ENCODE data around the gene FBN1. TPM values are rescaled to one million over a fixed set of nuclear protein-coding genes. Genes with fewer than 3 reads are reported as not detected.

Gene FBN1
- total and polyA plus RNA-seq, 12 donors: 5.6 to 84.6 (median 54.5) TPM

DNA sequence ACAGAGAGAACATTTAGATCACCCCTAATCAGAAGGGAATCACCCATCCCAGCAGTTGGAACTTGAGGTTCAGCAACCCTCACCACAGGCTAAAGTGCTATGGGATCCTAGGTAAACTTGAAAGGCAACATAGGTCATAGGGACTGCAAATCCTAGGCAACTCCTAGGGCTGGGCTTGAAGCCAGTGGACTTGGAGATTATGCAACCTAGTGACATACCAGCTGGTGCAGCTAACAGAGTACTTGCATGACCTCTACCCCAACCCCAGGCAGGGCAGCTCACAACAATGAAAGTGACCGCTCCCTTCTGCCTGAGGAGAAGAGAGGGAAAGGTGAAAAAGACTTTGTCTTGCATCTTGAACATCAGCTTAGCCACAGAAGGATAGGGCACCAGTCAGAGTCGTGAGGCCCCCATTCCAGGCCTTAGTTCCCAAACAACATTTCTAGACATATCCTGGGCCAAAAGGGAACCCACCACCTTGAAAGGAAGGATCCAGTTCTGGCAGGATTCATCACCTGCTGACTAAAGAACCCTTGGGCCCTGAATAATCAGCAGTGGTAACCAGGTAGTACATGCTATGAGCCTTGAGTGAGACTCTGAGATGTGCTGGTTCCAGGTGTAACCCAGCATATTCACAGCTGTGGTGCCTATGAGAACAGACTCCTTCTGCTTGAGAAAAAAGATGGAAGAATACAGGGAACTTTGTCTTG is 37.6 kb upstream of the FBN1 start:
- H3K27ac ChIP-seq: no peak overlapping the region

DNA sequence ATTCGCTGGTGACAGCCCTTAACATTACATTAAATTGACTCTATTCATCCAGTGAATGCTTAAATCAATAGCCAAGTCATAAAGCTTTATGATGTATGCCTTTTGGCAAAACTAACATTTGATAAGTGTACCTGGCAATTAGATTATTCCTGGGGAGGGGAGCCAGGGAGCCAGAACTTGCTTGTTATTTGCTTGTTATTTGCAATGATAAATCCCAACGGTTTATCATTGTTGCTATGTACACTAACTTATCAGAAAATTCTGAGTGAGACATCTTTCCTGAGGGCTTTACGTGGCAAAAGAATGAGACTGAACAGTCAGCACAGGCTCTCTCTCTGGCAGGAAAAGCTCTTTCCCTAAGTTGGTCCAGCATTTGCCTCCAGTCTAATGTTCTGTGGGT is 35.8 kb upstream of the FBN1 start:
- TF ChIP-seq, protein P1, sequence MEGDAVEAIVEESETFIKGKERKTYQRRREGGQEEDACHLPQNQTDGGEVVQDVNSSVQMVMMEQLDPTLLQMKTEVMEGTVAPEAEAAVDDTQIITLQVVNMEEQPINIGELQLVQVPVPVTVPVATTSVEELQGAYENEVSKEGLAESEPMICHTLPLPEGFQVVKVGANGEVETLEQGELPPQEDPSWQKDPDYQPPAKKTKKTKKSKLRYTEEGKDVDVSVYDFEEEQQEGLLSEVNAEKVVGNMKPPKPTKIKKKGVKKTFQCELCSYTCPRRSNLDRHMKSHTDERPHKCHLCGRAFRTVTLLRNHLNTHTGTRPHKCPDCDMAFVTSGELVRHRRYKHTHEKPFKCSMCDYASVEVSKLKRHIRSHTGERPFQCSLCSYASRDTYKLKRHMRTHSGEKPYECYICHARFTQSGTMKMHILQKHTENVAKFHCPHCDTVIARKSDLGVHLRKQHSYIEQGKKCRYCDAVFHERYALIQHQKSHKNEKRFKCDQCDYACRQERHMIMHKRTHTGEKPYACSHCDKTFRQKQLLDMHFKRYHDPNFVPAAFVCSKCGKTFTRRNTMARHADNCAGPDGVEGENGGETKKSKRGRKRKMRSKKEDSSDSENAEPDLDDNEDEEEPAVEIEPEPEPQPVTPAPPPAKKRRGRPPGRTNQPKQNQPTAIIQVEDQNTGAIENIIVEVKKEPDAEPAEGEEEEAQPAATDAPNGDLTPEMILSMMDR (IDR thresholded peaks at IDR 0.05): no peak
- TF ChIP-seq POLR2A (IDR thresholded peaks at IDR 0.05): no peak
- Histone ChIP-seq H3K9me3 (replicated peaks in 1 of 3) (no peaks in the 10 kb centered on the region), H3K4me3 (no peak overlapping the region), H3K27ac (no peak overlapping the region), H3K27me3 (no peaks in the 10 kb centered on the region), H3K4me1 (replicated peaks in 1 of 2) (peaks cover 0 to 7% of the 10 kb centered on the region in 2 donors), H3K36me3 (replicated peaks in 1 of 2) (no peaks in the 10 kb centered on the region)
- DNase-seq: no peak
- 61 to 84% (median 80%) methylated on average over 3 of the region's 3 CpGs for WGBS, 4 donors
- intact Hi-C loops (cut with DNase I): no loop called here

More for the DNA sequence above, 37.6 kb upstream of the FBN1 start:
- Histone ChIP-seq H3K9me3 (replicated peaks in 1 of 3) (no peaks in the 10 kb centered on the region), H3K4me3 (no peak overlapping the region), H3K36me3 (replicated peaks in 1 of 2) (no peaks in the 10 kb centered on the region), H3K4me1 (replicated peaks in 1 of 2) (peaks cover 0 to 7% of the 10 kb centered on the region in 2 donors), H3K27me3 (no peaks in the 10 kb centered on the region)
- WGBS, 4 donors: 81 to 92% (median 87%) methylated on average over 2 of the region's 2 CpGs
- DNase-seq: peak; percentile 40 to 87 (median 80)
- TF ChIP-seq POLR2A (IDR thresholded peaks at IDR 0.05): no peak
- TF ChIP-seq, protein P1 (IDR thresholded peaks at IDR 0.05): no peak
- intact Hi-C loops (cut with DNase I): no loop called here

GRCh38 chr15:48680841-48681240 is 35.3 kb upstream of the FBN1 start:
- Histone ChIP-seq H3K4me1 (replicated peaks in 1 of 2) (peaks cover 0 to 7% of the 10 kb centered on the region in 2 donors), H3K4me3 (no peak overlapping the region), H3K27ac (no peak overlapping the region), H3K27me3 (no peaks in the 10 kb centered on the region), H3K36me3 (replicated peaks in 1 of 2) (no peaks in the 10 kb centered on the region), H3K9me3 (replicated peaks in 1 of 3) (no peaks in the 10 kb centered on the region)
- intact Hi-C loops (cut with DNase I): no loop called here
- no peak for TF ChIP-seq POLR2A (IDR thresholded peaks at IDR 0.05)
- TF ChIP-seq, protein P1 (IDR thresholded peaks at IDR 0.05): no peak
- no peak for DNase-seq
- WGBS, 4 donors: 89 to 98% (median 93%) methylated on average over 1 of the region's 1 CpG

DNA sequence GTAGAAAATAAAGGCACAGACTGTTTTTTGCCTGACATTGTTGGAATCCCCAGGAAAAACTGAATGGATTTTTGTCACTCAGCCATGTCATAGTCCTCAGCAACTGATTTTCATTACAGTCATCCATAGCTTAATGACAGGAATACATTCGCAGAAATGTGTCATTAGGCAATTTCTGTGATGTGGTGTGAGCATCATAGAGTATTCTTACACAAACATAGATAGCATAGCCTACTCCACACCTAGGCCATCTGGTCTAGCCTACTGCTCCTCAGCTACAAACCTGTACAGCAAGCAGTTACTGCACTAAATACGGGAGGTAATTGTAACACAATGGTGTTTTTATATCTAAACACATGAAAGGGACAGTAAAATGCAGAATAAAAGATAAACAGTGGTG is 34.4 kb upstream of the FBN1 start:
- intact Hi-C loops (cut with DNase I): no loop called here
- 81 to 89% (median 87%) methylated on average over 2 of the region's 2 CpGs for WGBS, 4 donors
- TF ChIP-seq, protein P1 (IDR thresholded peaks at IDR 0.05): no peak
- TF ChIP-seq POLR2A (IDR thresholded peaks at IDR 0.05): no peak
- H3K9me3 ChIP-seq (replicated peaks in 1 of 3): no peaks in the 10 kb centered on the region
- no peaks in the 10 kb centered on the region for H3K36me3 ChIP-seq (replicated peaks in 1 of 2)
- no peaks in the 10 kb centered on the region for H3K27me3 ChIP-seq
- peaks cover 0 to 7% of the 10 kb centered on the region in 2 donors for H3K4me1 ChIP-seq (replicated peaks in 1 of 2)
- no peak overlapping the region for H3K27ac ChIP-seq
- no peak for DNase-seq
- no peak overlapping the region for H3K4me3 ChIP-seq

All from adrenal gland (tissue), 12 donors.